ENCODE measurements around the gene SRRT. TPM values are rescaled to one million over a fixed set of nuclear protein-coding genes. Genes with fewer than 3 reads are reported as not detected.

The SRRT gene
- total and polyA plus RNA-seq, 4 donors: 27.2 to 45.0 (median 30.3) TPM

- no peak for TF ChIP-seq REST (IDR thresholded peaks at IDR 0.05)
- TF ChIP-seq YY1 (IDR thresholded peaks at IDR 0.05): no peak
These were observed 451 bp downstream of the SRRT start (continued) for GRCh38 chr7:100875356-100875751.

GRCh38 chr7:100878013-100878412, 3.1 kb downstream of the SRRT start:
- Histone ChIP-seq H3K4me1 (ENCODE audit: control insufficient read depth in 4 of 4, insufficient read depth in 4 of 4, low read length in 3 of 4) (peaks cover 0 to 25% (median 24%) of the 10 kb centered on the region in 4 donors), H3K9ac (ENCODE audit: low read depth in 1 of 2, low read length in 2 of 2) (no peak overlapping the region), H3K4me3 (ENCODE audit: low read depth in 1 of 3, low read length in 3 of 3) (no peak overlapping the region), H3K27me3 (ENCODE audit: control insufficient read depth in 4 of 4, insufficient read depth in 4 of 4, low read length in 3 of 4) (no peaks in the 10 kb centered on the region), H3K27ac (ENCODE audit: low read depth in 1 of 2, low read length in 2 of 2) (no peak overlapping the region), H3K36me3 (ENCODE audit: control insufficient read depth in 4 of 4, insufficient read depth in 3 of 4, low read depth in 1 of 4, low read length in 3 of 4) (peaks cover 14 to 28% (median 20%) of the 10 kb centered on the region in 4 donors), H3K9me3 (ENCODE audit: control insufficient read depth in 4 of 4, low read length in 3 of 4) (no peaks in the 10 kb centered on the region)
- no peak for DNase-seq (ENCODE audit: low spot score)
- 93% methylated on average over 7 of the region's 7 CpGs for WGBS
- TF ChIP-seq, protein P1, sequence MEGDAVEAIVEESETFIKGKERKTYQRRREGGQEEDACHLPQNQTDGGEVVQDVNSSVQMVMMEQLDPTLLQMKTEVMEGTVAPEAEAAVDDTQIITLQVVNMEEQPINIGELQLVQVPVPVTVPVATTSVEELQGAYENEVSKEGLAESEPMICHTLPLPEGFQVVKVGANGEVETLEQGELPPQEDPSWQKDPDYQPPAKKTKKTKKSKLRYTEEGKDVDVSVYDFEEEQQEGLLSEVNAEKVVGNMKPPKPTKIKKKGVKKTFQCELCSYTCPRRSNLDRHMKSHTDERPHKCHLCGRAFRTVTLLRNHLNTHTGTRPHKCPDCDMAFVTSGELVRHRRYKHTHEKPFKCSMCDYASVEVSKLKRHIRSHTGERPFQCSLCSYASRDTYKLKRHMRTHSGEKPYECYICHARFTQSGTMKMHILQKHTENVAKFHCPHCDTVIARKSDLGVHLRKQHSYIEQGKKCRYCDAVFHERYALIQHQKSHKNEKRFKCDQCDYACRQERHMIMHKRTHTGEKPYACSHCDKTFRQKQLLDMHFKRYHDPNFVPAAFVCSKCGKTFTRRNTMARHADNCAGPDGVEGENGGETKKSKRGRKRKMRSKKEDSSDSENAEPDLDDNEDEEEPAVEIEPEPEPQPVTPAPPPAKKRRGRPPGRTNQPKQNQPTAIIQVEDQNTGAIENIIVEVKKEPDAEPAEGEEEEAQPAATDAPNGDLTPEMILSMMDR (IDR thresholded peaks at IDR 0.05; ENCODE audit: low read depth, low read length, missing input control): no peak
- TF ChIP-seq, protein P2, sequence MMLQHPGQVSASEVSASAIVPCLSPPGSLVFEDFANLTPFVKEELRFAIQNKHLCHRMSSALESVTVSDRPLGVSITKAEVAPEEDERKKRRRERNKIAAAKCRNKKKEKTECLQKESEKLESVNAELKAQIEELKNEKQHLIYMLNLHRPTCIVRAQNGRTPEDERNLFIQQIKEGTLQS (IDR thresholded peaks at IDR 0.05): no peak
- TF ChIP-seq GABPA (IDR thresholded peaks at IDR 0.05 in 1 of 2, conservative IDR thresholded peaks at IDR 0.05 in 1 of 2) (no peak), SP1 (IDR thresholded peaks at IDR 0.05) (no peak), TAF1 (conservative IDR thresholded peaks at IDR 0.05) (no peak), HNF4G (IDR thresholded peaks at IDR 0.05) (no peak), REST (IDR thresholded peaks at IDR 0.05) (no peak), NR2F2 (IDR thresholded peaks at IDR 0.05) (no peak), RXRA (IDR thresholded peaks at IDR 0.05) (no peak), FOXA2 (IDR thresholded peaks at IDR 0.05) (no peak), MAX (IDR thresholded peaks at IDR 0.05) (no peak), HNF4A (conservative IDR thresholded peaks at IDR 0.05) (no peak), EGR1 (IDR thresholded peaks at IDR 0.05; ENCODE audit: low read depth in 2 of 2) (no peak)

Measured in liver (tissue), 9 donors.